MCF 10A (cell line): ENCODE data around the gene S100A2. TPM values are rescaled to one million over a fixed set of nuclear protein-coding genes. Genes with fewer than 3 reads are reported as not detected.
A peak's percentile ranks its signal among the peaks of the same experiment; 100 is the strongest.

ENCODE experiments used
- BruUV-seq: library from RNA; stranded (reverse); fragments of 400-500 nt; replicated peaks from 2 replicates; lab custom pipeline; 2021; lab: Mats Ljungman, UMichigan
- CTCF ChIA-PET: fragments of 300-600 bp; sonication (Branson Sonifier 250); formaldehyde crosslinking; extraction: SDS; loops from one replicate; lab custom pipeline; 2021; ENCODE audit warnings: antibody characterized with exemption, inconsistent platforms; lab: Yijun Ruan, JAX
- POLR2A ChIA-PET: fragments of 300-600, 350-650 bp; sonication (Branson Sonifier 250); formaldehyde crosslinking; extraction: SDS; loops from one replicate; lab custom pipeline; 2020; ENCODE audit warnings: antibody characterized with exemption, inconsistent platforms; lab: Yijun Ruan, JAX
- DNase-seq: peaks from one replicate; pipeline ENCODE4 v3.0.0-alpha.2; 2018; ENCODE audit not compliant: unreplicated experiment
- H3K27ac Mint-ChIP-seq: one replicate; pipeline ENCODE4 v1.8.0; 2022; ENCODE audit warnings: mild to moderate bottlenecking, low read depth, mixed read lengths; ENCODE audit not compliant: unreplicated experiment
- H3K27me3 Mint-ChIP-seq: one replicate; pipeline ENCODE4 v1.8.0; 2022; ENCODE audit warnings: mixed read lengths; ENCODE audit not compliant: insufficient read depth, unreplicated experiment
- H3K36me3 Mint-ChIP-seq: one replicate; pipeline ENCODE4 v1.8.0; 2022; ENCODE audit warnings: mild to moderate bottlenecking, moderate library complexity, mixed read lengths; ENCODE audit not compliant: insufficient read depth, unreplicated experiment
- H3K4me1 Mint-ChIP-seq: one replicate; pipeline ENCODE4 v1.8.0; 2022; ENCODE audit warnings: mixed read lengths; ENCODE audit not compliant: insufficient read depth, unreplicated experiment
- H3K4me3 Mint-ChIP-seq: one replicate; pipeline ENCODE4 v1.8.0; 2022; ENCODE audit warnings: mild to moderate bottlenecking, moderate library complexity, mixed read lengths; ENCODE audit not compliant: unreplicated experiment
- H3K9me3 Mint-ChIP-seq: one replicate; pipeline ENCODE4 v1.8.0; 2022; ENCODE audit warnings: mixed read lengths; ENCODE audit not compliant: unreplicated experiment
- CTCF ChIP-seq: fragments of 200-600 bp; IDR thresholded peaks from one replicate; pipeline ENCODE4 v1.8.0; 2022; ENCODE audit warnings: antibody characterized with exemption, mild to moderate bottlenecking; ENCODE audit not compliant: unreplicated experiment
- intact Hi-C: fragments of 100-400 bp; cut with micrococcal nuclease; formaldehyde crosslinking; loops from 2 replicates; pipeline ENCODE4 v1.14.1; 2022
- total RNA-seq: library from RNA; stranded (reverse); gene quantifications from 2 replicates; pipeline ENCODE4 v1.2.3, GENCODE V29; 2022

S100A2 gene
- total RNA-seq, 1 experiment from 2014 or later: 5,064 TPM

- ChIA-PET POLR2A (interaction anchor here (1.2 to 7.1 kb wide), 11 partner anchors 8 to 65 kb away, joined by 3 to 476 read pairs (median 41); partner anchors contain the start of genes CHTOP, S100A1, S100A13 and S100A14), CTCF (interaction anchor here (0.6 to 7.5 kb wide), 14 partner anchors 9 to 327 kb away, joined by 3 to 379 read pairs (median 10); partner anchors contain the start of genes ILF2, S100A14, S100A16 and S100A5)
- no peaks in the 10 kb centered on the region for H3K36me3 Mint-ChIP-seq
- peaks cover 52% of the 10 kb centered on the region for H3K4me1 Mint-ChIP-seq
- no peak overlapping the region for H3K4me3 Mint-ChIP-seq
- no peaks in the 10 kb centered on the region for H3K9me3 Mint-ChIP-seq
- intact Hi-C loops: no loop called here
- no peak overlapping the region for H3K27ac Mint-ChIP-seq
- DNase-seq: no peak
- TF ChIP-seq CTCF: no peak
- no peaks in the 10 kb centered on the region for H3K27me3 Mint-ChIP-seq
- no TSS peak for BruUV-seq
Measured at GRCh38 chr1:153569465-153569864, 3.8 kb upstream of the S100A2 start.

- POLR2A ChIA-PET: interaction anchor here (0.5 to 7.1 kb wide), 29 partner anchors 9 to 1581 kb away, joined by 3 to 476 read pairs (median 7); partner anchors contain the start of genes CHTOP, GATAD2B, S100A1 and S100A12
- peak overlapping the region; percentile 92 for H3K27ac Mint-ChIP-seq
Measured at GRCh38 chr1:153568367-153569099, 2.9 kb upstream of the S100A2 start.

GRCh38 chr1:153567621-153568366, 2.1 kb upstream of the S100A2 start:
- no peak for TF ChIP-seq CTCF
- Mint-ChIP-seq H3K9me3 (no peaks in the 10 kb centered on the region), H3K27me3 (no peaks in the 10 kb centered on the region), H3K4me3 (peak overlapping the region; percentile 42), H3K36me3 (peaks cover 15% of the 10 kb centered on the region), H3K4me1 (peaks cover 58% of the 10 kb centered on the region), H3K27ac (peak overlapping the region; percentile 92)
- BruUV-seq: TSS peak; percentile 61
- ChIA-PET POLR2A (interaction anchor here (0.5 to 7.1 kb wide), 30 partner anchors 8 to 1580 kb away, joined by 3 to 476 read pairs (median 6); partner anchors contain the start of genes CHTOP, GATAD2B, S100A1 and S100A12), CTCF (interaction anchor here (0.6 to 7.5 kb wide), 40 partner anchors 8 to 218 kb away, joined by 3 to 379 read pairs (median 4); partner anchors contain the start of genes CHTOP, S100A1, S100A13 and S100A14)
- intact Hi-C loops: loop anchor here (1.0 kb wide), 5 partner anchors 34 to 215 kb away; partner anchors contain the start of gene SNAPIN
- DNase-seq: peak; percentile 95

More at GRCh38 chr1:153568367-153569099, 2.9 kb upstream of the S100A2 start:
- peaks cover 57% of the 10 kb centered on the region for H3K4me1 Mint-ChIP-seq
- TF ChIP-seq CTCF: peak; percentile 100
- no peaks in the 10 kb centered on the region for H3K27me3 Mint-ChIP-seq
- H3K4me3 Mint-ChIP-seq: peak overlapping the region; percentile 42
- CTCF ChIA-PET: interaction anchor here (0.6 to 7.5 kb wide), 38 partner anchors 8 to 219 kb away, joined by 3 to 379 read pairs (median 4); partner anchors contain the start of genes CHTOP, S100A1, S100A13 and S100A14
- peak; percentile 98 for DNase-seq
- no TSS peak for BruUV-seq
- no peaks in the 10 kb centered on the region for H3K9me3 Mint-ChIP-seq
- intact Hi-C loops: loop anchor here (1.0 kb wide), 5 partner anchors 35 to 216 kb away; partner anchors contain the start of gene SNAPIN
- peaks cover 7% of the 10 kb centered on the region for H3K36me3 Mint-ChIP-seq
